ACC112 (cell line): ENCODE results near the gene MAP3K8.
"Not testable (repeated sequence)": the region's sequence is repeated elsewhere in the genome, so short reads cannot be mapped to it uniquely, and the experiment has no call there.

Experiments used
- H2AFZ ChIP-seq: fragments of 200-600 bp; sonication (generic); one replicate; pipeline ENCODE4 v1.6.0; 2017; ENCODE audit warnings: antibody characterized with exemption, low read length; ENCODE audit not compliant: unreplicated experiment
- H3K27ac ChIP-seq: fragments of 200-600 bp; sonication (generic); 2 replicates; pipeline ENCODE4 v1.5.1; 2014; ENCODE audit warnings: low read depth, mild to moderate bottlenecking, antibody characterized with exemption, low read length, moderate library complexity
- H3K27me3 ChIP-seq: fragments of 200-600 bp; sonication (generic); 2 replicates; pipeline ENCODE4 v1.6.1; 2014; ENCODE audit warnings: mild to moderate bottlenecking, antibody characterized with exemption, low read length, moderate library complexity, mixed read lengths; ENCODE audit not compliant: insufficient read depth
- H3K36me3 ChIP-seq: fragments of 200-600 bp; sonication (generic); 2 replicates; pipeline ENCODE4 v1.6.1; 2016; ENCODE audit warnings: mild to moderate bottlenecking, antibody characterized with exemption, low read length, moderate library complexity, mixed read lengths; ENCODE audit not compliant: insufficient read depth
- H3K4me1 ChIP-seq: fragments of 200-600 bp; sonication (generic); one replicate; pipeline ENCODE4 v1.6.1; 2016; ENCODE audit warnings: low read length, mixed read lengths; ENCODE audit not compliant: insufficient read depth, unreplicated experiment, control insufficient read depth
- H3K4me3 ChIP-seq: fragments of 200-600 bp; sonication (generic); 2 replicates; pipeline ENCODE4 v1.5.1; 2014; ENCODE audit warnings: mild to moderate bottlenecking, low read depth, low read length
- H3K79me2 ChIP-seq: fragments of 200-600 bp; sonication (generic); one replicate; pipeline ENCODE4 v1.6.0; 2016; ENCODE audit warnings: low read length; ENCODE audit not compliant: control insufficient read depth, unreplicated experiment, insufficient read depth

MAP3K8 gene

GRCh38 chr10:30422151-30422695 is 11.8 kb upstream of the MAP3K8 start:
- no peak overlapping the region for H3K27ac ChIP-seq
- H3K79me2 ChIP-seq, result no peaks in the 10 kb centered on the region
- peaks cover 22% of the 10 kb centered on the region for H3K4me1 ChIP-seq
- H2AFZ ChIP-seq, result no peak overlapping the region
- H3K27me3 ChIP-seq, result no peaks in the 10 kb centered on the region
- H3K4me3 ChIP-seq, result no peak overlapping the region
- H3K36me3 ChIP-seq, result no peaks in the 10 kb centered on the region

- Histone ChIP-seq H3K36me3 (no peaks in the 10 kb centered on the region), H2AFZ (peak overlapping the region; percentile 63), H3K4me1 (peaks cover 22% of the 10 kb centered on the region), H3K4me3 (no peak overlapping the region), H3K79me2 (no peaks in the 10 kb centered on the region), H3K27ac (peak overlapping the region; percentile 60), H3K27me3 (no peaks in the 10 kb centered on the region)
Measured at GRCh38 chr10:30422981-30423654, 10.9 kb upstream of the MAP3K8 start.

GRCh38 chr10:30423655-30424275 is 10.2 kb upstream of the MAP3K8 start:
- H2AFZ ChIP-seq, result peak overlapping the region; percentile 63
- H3K27me3 ChIP-seq, H3K4me3 ChIP-seq, H3K79me2 ChIP-seq, H3K36me3 ChIP-seq: not testable (repeated sequence)
- H3K4me1 ChIP-seq, result peaks cover 16% of the 10 kb centered on the region
- peak overlapping the region; percentile 60 for H3K27ac ChIP-seq

GRCh38 chr10:30425336-30426075 is 8.5 kb upstream of the MAP3K8 start:
- Histone ChIP-seq H3K79me2 (no peaks in the 10 kb centered on the region), H3K27ac (no peak overlapping the region), H3K36me3 (no peaks in the 10 kb centered on the region), H3K4me1 (peaks cover 14% of the 10 kb centered on the region), H3K4me3 (no peak overlapping the region), H3K27me3 (no peaks in the 10 kb centered on the region), H2AFZ (no peak overlapping the region)

- Histone ChIP-seq H3K36me3 (no peaks in the 10 kb centered on the region), H3K27me3 (no peaks in the 10 kb centered on the region), H3K27ac (no peak overlapping the region), H3K79me2 (peaks cover 6% of the 10 kb centered on the region), H3K4me1 (peaks cover 11% of the 10 kb centered on the region), H2AFZ (no peak overlapping the region), H3K4me3 (no peak overlapping the region)
Measured at GRCh38 chr10:30430544-30431298, 3.3 kb upstream of the MAP3K8 start.

- Histone ChIP-seq H3K79me2 (peaks cover 13% of the 10 kb centered on the region), H3K4me3 (no peak overlapping the region), H3K27ac (no peak overlapping the region)
Measured at GRCh38 chr10:30431435-30431911, 2.5 kb upstream of the MAP3K8 start.

GRCh38 chr10:30432622-30433305 is 1.2 kb upstream of the MAP3K8 start:
- Histone ChIP-seq H3K27ac (peak overlapping the region; percentile 82), H3K79me2 (peaks cover 25% of the 10 kb centered on the region), H2AFZ (peak overlapping the region; percentile 46), H3K36me3 (no peaks in the 10 kb centered on the region), H3K27me3 (no peaks in the 10 kb centered on the region), H3K4me1 (peaks cover 28% of the 10 kb centered on the region), H3K4me3 (peak overlapping the region; percentile 88)

More at GRCh38 chr10:30431435-30431911, 2.5 kb upstream of the MAP3K8 start:
- no peak overlapping the region for H2AFZ ChIP-seq
- no peaks in the 10 kb centered on the region for H3K27me3 ChIP-seq
- H3K36me3 ChIP-seq, result no peaks in the 10 kb centered on the region
- peaks cover 16% of the 10 kb centered on the region for H3K4me1 ChIP-seq

- Histone ChIP-seq H3K27ac (peak overlapping the region; percentile 82), H2AFZ (peak overlapping the region; percentile 46), H3K4me1 (peaks cover 33% of the 10 kb centered on the region), H3K4me3 (peak overlapping the region; percentile 88), H3K79me2 (peaks cover 28% of the 10 kb centered on the region), H3K27me3 (no peaks in the 10 kb centered on the region), H3K36me3 (no peaks in the 10 kb centered on the region)
Measured at GRCh38 chr10:30433306-30433729, 666 bp upstream of the MAP3K8 start.

- H3K36me3 ChIP-seq, result no peaks in the 10 kb centered on the region; the same call in 1 of the 2 replicates
- H3K27ac ChIP-seq, result peak overlapping the region; percentile 82
- H3K4me3 ChIP-seq, result peak overlapping the region; percentile 88
- H3K79me2 ChIP-seq, result peaks cover 28% of the 10 kb centered on the region
- H2AFZ ChIP-seq, result peak overlapping the region; percentile 49
- H3K4me1 ChIP-seq, result peaks cover 39% of the 10 kb centered on the region
- no peaks in the 10 kb centered on the region for H3K27me3 ChIP-seq
Measured at GRCh38 chr10:30434273-30435072, 489 bp downstream of the MAP3K8 start.
